SK-N-SH (cell line): Measurements from ENCODE around the gene PRKN. TPM values are rescaled to one million over a fixed set of nuclear protein-coding genes. Genes with fewer than 3 reads are reported as not detected.
A peak's percentile ranks its signal among the peaks of the same experiment; 100 is the strongest.

Experiments
- CTCF ChIA-PET: fragments of 300-600, 350-600 bp; formaldehyde crosslinking; extraction: SDS; loops from one replicate; lab custom pipeline; 2021; lab: Yijun Ruan, JAX
- POLR2A ChIA-PET: fragments of 350-600 bp; sonication (Branson Sonifier 250); formaldehyde crosslinking; extraction: SDS; loops from one replicate; lab custom pipeline; 2020; ENCODE audit warnings: antibody characterized with exemption, inconsistent platforms; lab: Yijun Ruan, JAX
- DNase-seq: peaks from one replicate; pipeline ENCODE4 v3.0.0; 2012
- H2AFZ ChIP-seq: fragments of 200-600 bp; sonication (generic); 2 replicates; pipeline ENCODE4 v1.8.1; 2016; ENCODE audit warnings: antibody characterized with exemption, mild to moderate bottlenecking, low read depth
- H3F3A ChIP-seq: fragments of 200-600 bp; sonication (generic); replicated peaks from 2 replicates; pipeline ENCODE3; 2016; ENCODE audit warnings: antibody characterized with exemption, mild to moderate bottlenecking; ENCODE audit not compliant: insufficient read depth
- H3K27ac ChIP-seq, 2 experiments: fragments of 200-500 bp in 1 of 2; fragments of 200-600 bp in 1 of 2; sonication (Bioruptor generic) in 1 of 2; sonication (generic), shearing (Covaris generic) in 1 of 2; 2 replicates each; pipeline versions ENCODE4 v1.5.1 to v1.6.1; 2014 to 2016; ENCODE audit warnings: low read depth in 2 of 2, inconsistent platforms in 1 of 2, low read length in 1 of 2, mild to moderate bottlenecking in 1 of 2, mixed read lengths in 1 of 2
- H3K27me3 ChIP-seq: fragments of 200-600 bp; sonication (generic), shearing (Covaris generic); 2 replicates; pipeline ENCODE4 v1.6.1; 2016; ENCODE audit warnings: mixed run types; ENCODE audit not compliant: insufficient read depth
- H3K36me3 ChIP-seq, 2 experiments: fragments of 200-500 bp in 1 of 2; fragments of 200-600 bp in 1 of 2; sonication (Bioruptor generic) in 1 of 2; sonication (generic) in 1 of 2; replicated peaks in 1 of 2; 2 replicates each; pipeline versions ENCODE3 to v1.5.1; 2014 to 2016; ENCODE audit warnings: low read length in 1 of 2, mild to moderate bottlenecking in 1 of 2; ENCODE audit not compliant: insufficient read depth in 2 of 2, control insufficient read depth in 1 of 2
- H3K4me1 ChIP-seq, 2 experiments: fragments of 200-500 bp in 1 of 2; fragments of 200-600 bp in 1 of 2; sonication (Bioruptor generic) in 1 of 2; sonication (generic), shearing (Covaris generic) in 1 of 2; 2 replicates each; pipeline versions ENCODE4 v1.5.1 to v1.6.1; 2014 to 2016; ENCODE audit warnings: low read depth in 1 of 2, low read length in 1 of 2, mixed run types in 1 of 2; ENCODE audit not compliant: insufficient read depth in 2 of 2, control insufficient read depth in 1 of 2
- H3K4me2 ChIP-seq: fragments of 200-600 bp; sonication (generic), shearing (Covaris generic); 2 replicates; pipeline ENCODE4 v1.6.1; 2017; ENCODE audit warnings: mixed run types
- H3K4me3 ChIP-seq, 2 experiments: fragments of 200-500 bp in 1 of 2; fragments of 200-600 bp in 1 of 2; sonication (Bioruptor generic) in 1 of 2; sonication (generic), shearing (Covaris generic) in 1 of 2; 2 replicates each; pipeline versions ENCODE4 v1.5.1 to v1.8.1; 2014 to 2016; ENCODE audit warnings: low read depth in 2 of 2, inconsistent platforms in 1 of 2, low read length in 1 of 2, mild to moderate bottlenecking in 1 of 2, mixed read lengths in 1 of 2, moderate library complexity in 1 of 2
- H3K79me2 ChIP-seq: fragments of 200-600 bp; sonication (generic); 2 replicates; pipeline ENCODE4 v1.8.1; 2017; ENCODE audit warnings: mild to moderate bottlenecking; ENCODE audit not compliant: insufficient read depth
- H3K9ac ChIP-seq: fragments of 200-600 bp; sonication (generic); 2 replicates; pipeline ENCODE4 v1.6.1; 2017; ENCODE audit warnings: mixed run types
- H3K9me2 ChIP-seq: fragments of 200-600 bp; sonication (generic); 2 replicates; pipeline ENCODE4 v1.6.1; 2017; ENCODE audit warnings: mixed run types
- H3K9me3 ChIP-seq: fragments of 200-600 bp; sonication (generic); 2 replicates; pipeline ENCODE4 v1.6.1; 2017; ENCODE audit warnings: mixed run types, mild to moderate bottlenecking, moderate library complexity
- H4K20me1 ChIP-seq: fragments of 200-600 bp; sonication (generic); 2 replicates; pipeline ENCODE4 v1.6.1; 2017; ENCODE audit warnings: mild to moderate bottlenecking, mixed run types; ENCODE audit not compliant: insufficient read depth
- MEF2A ChIP-seq: IDR thresholded peaks from 2 replicates; pipeline ENCODE4 v1.4.0; 2012; ENCODE audit warnings: low read depth, borderline replicate concordance
- NRF1 ChIP-seq: IDR thresholded peaks from 2 replicates; pipeline ENCODE4 v1.6.1; 2012; ENCODE audit warnings: low read depth, mild to moderate bottlenecking, low read length
- POLR2AphosphoS5 ChIP-seq: IDR thresholded peaks from 2 replicates; pipeline ENCODE4 v1.6.1; 2012; ENCODE audit warnings: low read depth, low read length
- RAD21 ChIP-seq: IDR thresholded peaks from 2 replicates; pipeline ENCODE4 v1.6.1; 2012; ENCODE audit warnings: mild to moderate bottlenecking, low read length
- RXRA ChIP-seq: IDR thresholded peaks from 2 replicates; pipeline ENCODE4 v1.4.0; 2012; ENCODE audit warnings: low read depth, mild to moderate bottlenecking, borderline replicate concordance
- TEAD4 ChIP-seq: IDR thresholded peaks from 2 replicates; pipeline ENCODE4 v1.4.0; 2012; ENCODE audit warnings: mild to moderate bottlenecking, borderline replicate concordance; ENCODE audit not compliant: insufficient read depth
- YY1 ChIP-seq: IDR thresholded peaks from 2 replicates; pipeline ENCODE4 v1.4.0; 2012; ENCODE audit warnings: low read depth, mild to moderate bottlenecking
- WGBS: methylation state at CpG from one replicate; pipeline ENCODE4 v1.1.6; 2017; ENCODE audit warnings: low lambda C conversion rate; 5-methylcytosine and 5-hydroxymethylcytosine counted together
- polyA plus RNA-seq, 3 experiments: library from polyadenylated mRNA; depleted of rRNA; stranded (reverse); fragments of >200 nt; gene quantifications; 2 replicates each; pipeline ENCODE4 v1.2.3, GENCODE V29; 2012
- TF ChIP-seq, protein P1 (sequence below): fragments of 150-350 bp; IDR thresholded peaks from 2 replicates; pipeline ENCODE4 v1.6.1; 2017; ENCODE audit warnings: antibody characterized with exemption, low read length, low read depth, borderline replicate concordance
- TF ChIP-seq, protein P2 (sequence below): IDR thresholded peaks from 2 replicates; pipeline ENCODE4 v1.4.0; 2012; ENCODE audit warnings: low read depth, borderline replicate concordance

The PRKN gene
- polyA plus RNA-seq, 1 of the 3 experiments (the other 2 are of a cell fraction): 0.76 TPM

DNA sequence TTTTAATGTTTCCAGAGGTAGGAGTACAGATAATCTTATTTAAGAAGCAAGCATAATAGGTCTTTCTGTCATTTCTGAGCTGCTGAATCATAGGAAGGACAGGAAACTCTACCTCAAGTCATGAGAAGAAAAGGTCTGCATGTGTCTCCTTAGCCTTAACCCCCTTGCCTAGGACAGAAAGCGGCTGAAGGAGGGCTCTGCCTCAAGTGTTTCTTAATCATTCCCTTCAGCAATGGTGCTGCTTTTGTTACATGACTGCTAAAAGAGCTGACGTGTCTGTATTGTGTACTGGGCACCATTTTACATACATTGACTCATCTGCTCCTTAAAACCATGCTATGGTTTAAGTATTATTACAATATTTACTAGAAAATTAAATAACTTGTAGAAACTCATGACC is 889.7 kb downstream of the PRKN start (continued):
- TF ChIP-seq POLR2AphosphoS5 (no peak), MEF2A (no peak)
- TF ChIP-seq, protein P1, sequence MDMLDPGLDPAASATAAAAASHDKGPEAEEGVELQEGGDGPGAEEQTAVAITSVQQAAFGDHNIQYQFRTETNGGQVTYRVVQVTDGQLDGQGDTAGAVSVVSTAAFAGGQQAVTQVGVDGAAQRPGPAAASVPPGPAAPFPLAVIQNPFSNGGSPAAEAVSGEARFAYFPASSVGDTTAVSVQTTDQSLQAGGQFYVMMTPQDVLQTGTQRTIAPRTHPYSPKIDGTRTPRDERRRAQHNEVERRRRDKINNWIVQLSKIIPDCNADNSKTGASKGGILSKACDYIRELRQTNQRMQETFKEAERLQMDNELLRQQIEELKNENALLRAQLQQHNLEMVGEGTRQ: no peak

DNA sequence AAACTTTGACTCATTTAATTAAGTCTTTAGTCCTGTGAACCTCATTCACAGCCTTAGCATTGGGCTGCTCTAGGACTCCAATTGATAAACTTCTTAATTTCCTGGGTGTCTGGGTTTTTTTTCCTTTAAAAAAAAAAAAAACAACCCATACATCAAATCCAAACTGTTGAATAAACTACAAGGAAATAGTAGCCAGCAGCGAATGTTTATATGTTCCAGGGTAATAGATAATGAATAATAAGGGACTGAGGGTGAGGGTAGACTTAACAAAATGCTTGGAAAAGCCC is 890.2 kb downstream of the PRKN start:
- no peak overlapping the region for H3K4me2 ChIP-seq
- H3K27me3 ChIP-seq: no peaks in the 10 kb centered on the region
- no peak for DNase-seq
- no peaks in the 10 kb centered on the region for H4K20me1 ChIP-seq
- no peak overlapping the region for H3K4me3 ChIP-seq
- H3K79me2 ChIP-seq: no peaks in the 10 kb centered on the region
- no peak overlapping the region for H2AFZ ChIP-seq
- no peaks in the 10 kb centered on the region for H3F3A ChIP-seq
- 22% methylated on average over 1 of the region's 1 CpG for WGBS
- TF ChIP-seq TEAD4: no peak
- no peak overlapping the region for H3K27ac ChIP-seq
- no peak overlapping the region for H3K9ac ChIP-seq
- no peaks in the 10 kb centered on the region for H3K36me3 ChIP-seq
- H3K9me3 ChIP-seq: no peaks in the 10 kb centered on the region
- ChIA-PET CTCF (interaction anchor here (0.8 to 1.9 kb wide), 5 partner anchors 10 to 39 kb away, joined by 3 to 6 read pairs (median 3); no protein-coding TSS in a partner anchor), POLR2A (no interaction called here)
- H3K9me2 ChIP-seq: no peaks in the 10 kb centered on the region
- peaks cover 0 to 15% of the 10 kb centered on the region in 2 experiments; a peak in 1 of 4 replicates for H3K4me1 ChIP-seq

DNA sequence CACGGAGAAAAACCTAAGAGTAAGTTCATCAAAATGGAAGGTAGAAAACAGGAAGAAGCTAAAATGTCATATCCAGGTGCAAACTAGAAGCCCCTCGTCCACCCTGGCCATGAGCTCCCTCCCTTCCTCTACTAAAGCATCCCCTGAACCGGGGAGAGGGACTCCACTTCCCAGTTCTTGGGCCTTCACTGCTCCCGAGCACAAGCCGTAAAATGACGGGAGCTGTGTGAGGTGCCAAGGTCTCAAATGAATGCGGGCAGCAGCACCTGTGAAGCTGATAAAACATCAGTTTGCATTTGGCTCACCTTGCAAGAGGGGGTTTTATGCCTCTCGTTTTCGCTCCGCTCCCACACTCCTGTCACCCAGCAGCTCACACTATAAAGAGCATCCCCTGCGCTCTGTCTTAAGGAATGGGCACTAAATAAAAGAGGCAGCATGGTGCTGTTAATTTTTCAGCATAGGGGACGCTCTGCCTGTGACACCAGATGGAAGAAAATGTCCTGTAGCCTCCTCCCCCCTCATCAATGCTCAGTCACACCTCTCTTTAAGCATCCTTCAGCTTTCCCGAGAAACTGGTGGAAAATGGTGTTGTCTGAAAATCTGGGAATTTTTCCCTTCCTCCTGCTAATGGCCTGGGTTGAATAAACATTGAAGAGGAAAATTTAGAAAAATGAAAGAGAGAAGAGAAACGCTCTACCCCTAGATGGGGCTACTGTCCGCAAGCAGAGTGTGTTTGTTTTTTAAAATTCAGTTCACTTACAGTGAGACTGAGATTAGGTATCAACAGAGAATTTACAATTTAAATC is 890.7 kb downstream of the PRKN start:
- CTCF ChIA-PET: interaction anchor here (0.7 to 1.9 kb wide), 8 partner anchors 9 to 419 kb away, joined by 3 to 6 read pairs (median 4); no protein-coding TSS in a partner anchor
- Histone ChIP-seq H2AFZ (no peak overlapping the region), H3K27me3 (no peaks in the 10 kb centered on the region), H3K4me1 (peaks cover 0 to 15% of the 10 kb centered on the region in 2 experiments; a peak in 1 of 4 replicates), H3K36me3 (no peaks in the 10 kb centered on the region), H3K4me3 (no peak overlapping the region), H3F3A (no peaks in the 10 kb centered on the region), H3K27ac (no peak overlapping the region), H4K20me1 (no peaks in the 10 kb centered on the region), H3K9me3 (no peaks in the 10 kb centered on the region), H3K4me2 (no peak overlapping the region), H3K79me2 (no peaks in the 10 kb centered on the region), H3K9ac (no peak overlapping the region), H3K9me2 (no peaks in the 10 kb centered on the region)
- POLR2A ChIA-PET: no interaction called here
- DNase-seq: no peak
- TF ChIP-seq POLR2AphosphoS5 (no peak), RAD21 (peak; percentile 61), NRF1 (no peak), YY1 (no peak), RXRA (no peak)
- TF ChIP-seq, protein P2, sequence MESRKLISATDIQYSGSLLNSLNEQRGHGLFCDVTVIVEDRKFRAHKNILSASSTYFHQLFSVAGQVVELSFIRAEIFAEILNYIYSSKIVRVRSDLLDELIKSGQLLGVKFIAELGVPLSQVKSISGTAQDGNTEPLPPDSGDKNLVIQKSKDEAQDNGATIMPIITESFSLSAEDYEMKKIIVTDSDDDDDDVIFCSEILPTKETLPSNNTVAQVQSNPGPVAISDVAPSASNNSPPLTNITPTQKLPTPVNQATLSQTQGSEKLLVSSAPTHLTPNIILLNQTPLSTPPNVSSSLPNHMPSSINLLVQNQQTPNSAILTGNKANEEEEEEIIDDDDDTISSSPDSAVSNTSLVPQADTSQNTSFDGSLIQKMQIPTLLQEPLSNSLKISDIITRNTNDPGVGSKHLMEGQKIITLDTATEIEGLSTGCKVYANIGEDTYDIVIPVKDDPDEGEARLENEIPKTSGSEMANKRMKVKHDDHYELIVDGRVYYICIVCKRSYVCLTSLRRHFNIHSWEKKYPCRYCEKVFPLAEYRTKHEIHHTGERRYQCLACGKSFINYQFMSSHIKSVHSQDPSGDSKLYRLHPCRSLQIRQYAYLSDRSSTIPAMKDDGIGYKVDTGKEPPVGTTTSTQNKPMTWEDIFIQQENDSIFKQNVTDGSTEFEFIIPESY: no peak
- 62% methylated on average over 15 of the region's 15 CpGs for WGBS
